ENCODE results near the gene WDFY3.

GRCh38 chr4:84954982-84955567 is 11.4 kb downstream of the WDFY3 start:
- TF ChIP-seq POLR2A (IDR thresholded peaks at IDR 0.05), result no peak
- TF ChIP-seq EP300 (IDR thresholded peaks at IDR 0.05), result no peak
- TF ChIP-seq CTCF (IDR thresholded peaks at IDR 0.05), result no peak
